ENCODE measurements around the gene OSMR. TPM values are rescaled to one million over a fixed set of nuclear protein-coding genes. Genes with fewer than 3 reads are reported as not detected.

OSMR gene
- total RNA-seq, 1 experiment from 2014 or later, result 1.6 TPM

GRCh38 chr5:38867416-38867815 is 21.6 kb downstream of the OSMR start:
- Histone ChIP-seq H3T11ph (ENCODE audit: low read length) (no peak overlapping the region), H3K79me1 (ENCODE audit: insufficient read depth, low read depth, low read length, poor library complexity, severe bottlenecking) (no peaks in the 10 kb centered on the region), H2BK120ac (ENCODE audit: low read depth, low read length, poor library complexity, severe bottlenecking) (no peak overlapping the region), H3K56ac (ENCODE audit: insufficient read length, low read depth, low read length) (no peak overlapping the region), H4K91ac (ENCODE audit: insufficient read length, low read depth, low read length) (no peak overlapping the region), H2BK12ac (ENCODE audit: insufficient read length, low read depth, low read length) (no peak overlapping the region), H2AFZ (ENCODE audit: low read length) (no peak overlapping the region), H3K9me3 (ENCODE audit: control insufficient read depth, low read depth, low read length) (no peaks in the 10 kb centered on the region), H3K23ac (ENCODE audit: insufficient read length, low read depth, low read length) (no peak overlapping the region), H2BK5ac (ENCODE audit: insufficient read length, low read length) (no peak overlapping the region), H3K18ac (ENCODE audit: insufficient read length, low read depth, low read length) (no peak overlapping the region), H3K79me2 (ENCODE audit: insufficient read depth, low read length) (no peaks in the 10 kb centered on the region), H4K20me1 (ENCODE audit: control insufficient read depth, insufficient read depth, insufficient read length) (no peaks in the 10 kb centered on the region), H3K23me2 (ENCODE audit: insufficient read length, low read depth, low read length, poor library complexity, severe bottlenecking) (no peaks in the 10 kb centered on the region), H4K5ac (ENCODE audit: insufficient read length, low read depth, low read length) (no peak overlapping the region), H2BK15ac (ENCODE audit: low read depth, low read length) (no peak overlapping the region), H2BK20ac (ENCODE audit: low read depth, low read length, poor library complexity, severe bottlenecking) (no peak overlapping the region), H4K8ac (replicated peaks; ENCODE audit: insufficient read length, low read depth, low read length) (no peak overlapping the region), H3K27me3 (ENCODE audit: insufficient read depth, low read length) (no peaks in the 10 kb centered on the region), H3K27ac (ENCODE audit: insufficient read length, low read depth, low read length) (no peak overlapping the region), H3K14ac (ENCODE audit: insufficient read depth, low read length) (no peak overlapping the region), H3K9ac (ENCODE audit: extremely low read depth, insufficient read length, low read length) (no peak overlapping the region), H3K4ac (ENCODE audit: low read depth, low read length) (no peak overlapping the region), H2AK5ac (ENCODE audit: insufficient read length, low read length) (no peak overlapping the region), H3K4me1 (ENCODE audit: insufficient read depth, low read length) (no peaks in the 10 kb centered on the region; the same call in 1 of the 2 replicates), H3K4me2 (ENCODE audit: insufficient read depth, insufficient read length, low read length) (no peak overlapping the region)
- Mint-ChIP-seq H3K4me3 (no peak overlapping the region), H3K36me3 (ENCODE audit: insufficient read depth in 1 of 3, low read depth in 3 of 3) (peaks cover 13 to 30% (median 15%) of the 10 kb centered on the region in 3 experiments), H3K9me3 (peaks cover 28 to 32% of the 10 kb centered on the region in 2 experiments), H3K27me3 (ENCODE audit: low read depth) (no peaks in the 10 kb centered on the region), H3K27ac (no peak overlapping the region), H3K4me1 (peaks cover 10% of the 10 kb centered on the region in 2 experiments)
- DNase-seq, result no peak
- no peak for TF ChIP-seq CTCF (conservative IDR thresholded peaks at IDR 0.05)
- WGBS (ENCODE audit: extremely low coverage, insufficient read length, low lambda C conversion rate), result no CpG with 5 or more reads among the region's 5 CpGs

All from H9 (cell line).